Spleen (tissue), 7 donors: Measurements from ENCODE around the gene IP6K3.

Experiments
- CTCF ChIP-seq, 11 experiments: fragments of 200-600 bp in 7 of 11; fragments of 450-650 bp in 4 of 11; sonication (generic) in 4 of 11; IDR thresholded peaks in 8 of 11; conservative IDR thresholded peaks in 3 of 11; 1 replicate in 7 of 11; 2 replicates in 4 of 11; pipeline versions ENCODE4 v1.4.0 to v1.8.0; 2016 to 2021; ENCODE audit warnings: antibody characterized with exemption in 11 of 11, inconsistent platforms in 4 of 11, mild to moderate bottlenecking in 1 of 11
- POLR2A ChIP-seq, 3 donors: fragments of 450-650 bp; IDR thresholded peaks; one replicate each; pipeline ENCODE4 v1.5.1; 2017; ENCODE audit warnings: antibody characterized with exemption in 3 of 3, mild to moderate bottlenecking in 1 of 3
- POLR2AphosphoS5 ChIP-seq, 3 donors: sonication (generic); formaldehyde crosslinking; IDR thresholded peaks; one replicate each; pipeline ENCODE4 v1.5.1; 2017; ENCODE audit warnings: antibody characterized with exemption in 3 of 3
- donor health status: DM: no; HTN: no; CAD: no; lungs with moderate emphysema.
- donor health status: DM: no; HTN: no; CAD: no.
- donor health status: DM: no; HTN: no; CAD: no.

- no peak for TF ChIP-seq CTCF (IDR thresholded peaks at IDR 0.05 in 8 of 11, conservative IDR thresholded peaks at IDR 0.05 in 3 of 11)
- no peak for TF ChIP-seq POLR2AphosphoS5 (IDR thresholded peaks at IDR 0.05)
- TF ChIP-seq POLR2A (IDR thresholded peaks at IDR 0.05) = no peak
Measured at GRCh38 chr6:33709605-33710295, 37.0 kb downstream of the IP6K3 start.
